ENCODE results near the gene SGO2. TPM values are rescaled to one million over a fixed set of nuclear protein-coding genes. Genes with fewer than 3 reads are reported as not detected.
"Not testable (repeated sequence)": the region's sequence is repeated elsewhere in the genome, so short reads cannot be mapped to it uniquely, and the experiment has no call there.

Gene SGO2
- total and polyA plus RNA-seq, 2 donors from 2014 or later: 0.69 to 1.7 TPM

DNA sequence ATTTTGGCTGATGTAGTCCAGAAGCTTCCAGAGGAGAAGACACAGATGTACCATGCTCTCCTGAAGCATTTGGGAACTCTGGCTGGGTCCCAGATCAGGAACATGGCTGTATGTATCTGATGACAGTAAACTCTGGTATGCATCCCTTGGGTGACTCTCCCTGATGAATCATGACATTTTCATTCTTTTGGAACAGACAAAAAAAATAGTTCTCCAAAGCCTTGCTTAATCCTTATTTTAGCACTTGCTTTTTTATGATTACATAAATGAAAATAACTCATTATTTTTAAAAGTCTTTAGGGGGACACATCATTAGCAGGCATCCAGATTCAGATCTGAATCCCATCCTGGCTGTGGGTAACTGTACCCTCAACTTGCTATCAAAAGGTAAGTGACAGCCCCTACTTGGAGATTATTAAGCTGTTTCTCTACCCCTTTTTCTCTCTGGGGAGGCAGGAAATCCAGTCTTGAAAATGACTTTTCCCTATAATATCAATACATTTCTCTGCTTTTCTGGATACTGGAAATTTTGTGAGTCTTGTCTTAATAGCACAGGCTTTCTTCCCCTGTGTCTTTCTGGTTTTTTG is 83.1 kb downstream of the SGO2 start:
- Histone ChIP-seq H3K27me3 (ENCODE audit: control insufficient read depth, insufficient read depth, low read length) (no peaks in the 10 kb centered on the region), H3K9ac (ENCODE audit: low read length in 3 of 3) (no peak overlapping the region), H3K36me3 (ENCODE audit: control insufficient read depth in 2 of 3, insufficient read depth in 3 of 3, low read length in 3 of 3) (peaks cover 0 to 13% (median 0%) of the 10 kb centered on the region in 3 donors), H3K9me3 (ENCODE audit: control insufficient read depth in 2 of 3, insufficient read depth in 1 of 3, low read length in 3 of 3) (no peaks in the 10 kb centered on the region), H3K27ac (ENCODE audit: low read depth in 2 of 2, low read length in 2 of 2) (no peak overlapping the region), H3K4me1 (ENCODE audit: control insufficient read depth in 2 of 3, insufficient read depth in 2 of 3, low read depth in 1 of 3, low read length in 3 of 3) (peaks cover 0 to 9% (median 0%) of the 10 kb centered on the region in 3 donors), H3K4me3 (ENCODE audit: low read length in 3 of 3) (no peak overlapping the region)
- TF ChIP-seq, protein P1, sequence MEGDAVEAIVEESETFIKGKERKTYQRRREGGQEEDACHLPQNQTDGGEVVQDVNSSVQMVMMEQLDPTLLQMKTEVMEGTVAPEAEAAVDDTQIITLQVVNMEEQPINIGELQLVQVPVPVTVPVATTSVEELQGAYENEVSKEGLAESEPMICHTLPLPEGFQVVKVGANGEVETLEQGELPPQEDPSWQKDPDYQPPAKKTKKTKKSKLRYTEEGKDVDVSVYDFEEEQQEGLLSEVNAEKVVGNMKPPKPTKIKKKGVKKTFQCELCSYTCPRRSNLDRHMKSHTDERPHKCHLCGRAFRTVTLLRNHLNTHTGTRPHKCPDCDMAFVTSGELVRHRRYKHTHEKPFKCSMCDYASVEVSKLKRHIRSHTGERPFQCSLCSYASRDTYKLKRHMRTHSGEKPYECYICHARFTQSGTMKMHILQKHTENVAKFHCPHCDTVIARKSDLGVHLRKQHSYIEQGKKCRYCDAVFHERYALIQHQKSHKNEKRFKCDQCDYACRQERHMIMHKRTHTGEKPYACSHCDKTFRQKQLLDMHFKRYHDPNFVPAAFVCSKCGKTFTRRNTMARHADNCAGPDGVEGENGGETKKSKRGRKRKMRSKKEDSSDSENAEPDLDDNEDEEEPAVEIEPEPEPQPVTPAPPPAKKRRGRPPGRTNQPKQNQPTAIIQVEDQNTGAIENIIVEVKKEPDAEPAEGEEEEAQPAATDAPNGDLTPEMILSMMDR (IDR thresholded peaks at IDR 0.05; ENCODE audit: borderline replicate concordance, extremely low read depth, insufficient read depth): no peak
- DNase-seq (no peak), FAIRE-seq (no peak)
- intact Hi-C loops (cut with DNase I): no loop called here

DNA sequence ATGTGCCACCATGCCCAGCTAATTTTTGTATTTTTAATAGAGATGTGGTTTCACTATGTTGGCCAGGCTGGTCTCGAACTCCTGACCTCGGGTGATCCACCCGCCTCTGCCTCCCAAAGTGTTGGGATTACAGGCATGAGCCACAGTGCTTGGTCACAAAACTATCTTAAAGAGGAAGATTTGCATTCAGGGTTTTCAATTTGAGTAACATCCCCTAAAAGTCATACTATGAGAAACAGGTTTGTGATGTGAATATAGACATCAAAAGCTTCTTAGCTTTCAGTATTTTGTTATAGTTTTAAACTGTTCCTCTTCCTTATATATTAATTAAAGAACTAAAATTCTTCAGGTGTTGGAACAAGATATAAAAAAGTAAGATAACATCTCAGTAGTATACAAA is 84.2 kb downstream of the SGO2 start:
- Histone ChIP-seq H3K36me3 (ENCODE audit: control insufficient read depth in 2 of 3, insufficient read depth in 3 of 3, low read length in 3 of 3) (peaks cover 0 to 13% (median 0%) of the 10 kb centered on the region in 3 donors), H3K4me1 (ENCODE audit: control insufficient read depth in 2 of 3, insufficient read depth in 2 of 3, low read depth in 1 of 3, low read length in 3 of 3) (peaks cover 0 to 12% (median 0%) of the 10 kb centered on the region in 3 donors)
- H3K27ac ChIP-seq (ENCODE audit: low read depth in 2 of 2, low read length in 2 of 2); H3K27me3 ChIP-seq (ENCODE audit: control insufficient read depth, insufficient read depth, low read length); DNase-seq; H3K4me3 ChIP-seq (ENCODE audit: low read length in 3 of 3); FAIRE-seq; H3K9me3 ChIP-seq (ENCODE audit: control insufficient read depth in 2 of 3, insufficient read depth in 1 of 3, low read length in 3 of 3); intact Hi-C loops (cut with DNase I); H3K9ac ChIP-seq (ENCODE audit: low read length in 3 of 3): not testable (repeated sequence)

DNA sequence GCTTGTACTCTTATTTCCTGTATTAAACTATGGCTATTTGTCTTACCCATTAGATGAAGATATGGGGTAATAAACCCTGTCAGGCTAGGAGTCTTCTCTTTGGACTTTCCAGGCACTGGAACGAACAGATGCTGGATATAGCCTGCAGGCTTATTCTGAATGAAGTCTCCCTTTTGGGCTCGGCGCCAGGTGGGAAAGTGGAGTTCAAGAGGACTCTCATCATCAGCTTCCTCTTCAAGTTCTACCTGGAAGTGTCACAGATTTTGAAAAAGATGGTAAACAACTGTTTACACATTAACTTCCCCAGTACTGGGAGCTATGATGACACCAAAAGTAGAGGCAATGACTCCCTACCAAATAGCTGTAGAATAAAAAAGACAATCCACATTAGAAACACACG is 87.7 kb downstream of the SGO2 start:
- DNase-seq: no peak
- Histone ChIP-seq H3K27ac (ENCODE audit: low read depth in 2 of 2, low read length in 2 of 2) (peak overlapping the region in 1 of 2 donors; percentile 58), H3K9ac (ENCODE audit: low read length in 3 of 3) (no peak overlapping the region), H3K36me3 (ENCODE audit: control insufficient read depth in 2 of 3, insufficient read depth in 3 of 3, low read length in 3 of 3) (peaks cover 0 to 8% (median 0%) of the 10 kb centered on the region in 3 donors), H3K4me1 (ENCODE audit: control insufficient read depth in 2 of 3, insufficient read depth in 2 of 3, low read depth in 1 of 3, low read length in 3 of 3) (peaks cover 0 to 24% (median 0%) of the 10 kb centered on the region in 3 donors), H3K4me3 (ENCODE audit: low read length in 3 of 3) (no peak overlapping the region), H3K9me3 (ENCODE audit: control insufficient read depth in 2 of 3, insufficient read depth in 1 of 3, low read length in 3 of 3) (no peaks in the 10 kb centered on the region), H3K27me3 (ENCODE audit: control insufficient read depth, insufficient read depth, low read length) (no peaks in the 10 kb centered on the region)
- FAIRE-seq: no peak
- intact Hi-C loops (cut with DNase I): no loop called here
- TF ChIP-seq, protein P1 (IDR thresholded peaks at IDR 0.05; ENCODE audit: borderline replicate concordance, extremely low read depth, insufficient read depth): no peak

DNA sequence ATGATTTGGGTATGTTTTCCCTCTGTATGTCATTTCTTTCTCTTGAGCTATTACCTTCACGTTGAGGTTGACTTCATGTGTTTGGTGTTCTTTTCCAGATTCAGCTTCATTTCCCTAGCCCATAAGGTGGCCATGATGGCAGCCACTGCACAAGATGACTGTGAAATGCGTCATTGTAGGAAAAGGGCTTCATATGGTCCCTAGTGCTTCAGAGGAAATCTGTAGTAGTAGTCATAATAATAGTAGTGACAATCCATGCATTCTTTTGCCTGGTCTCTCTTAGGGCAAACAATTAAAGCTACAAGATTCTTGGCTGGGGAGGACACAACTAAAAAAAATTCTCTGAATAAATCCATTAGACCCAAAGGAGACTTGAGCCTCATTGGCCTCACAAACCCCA is 88.2 kb downstream of the SGO2 start:
- TF ChIP-seq, protein P1 (IDR thresholded peaks at IDR 0.05; ENCODE audit: borderline replicate concordance, extremely low read depth, insufficient read depth): no peak
- no peak for DNase-seq
- H3K9me3 ChIP-seq (ENCODE audit: control insufficient read depth in 2 of 3, insufficient read depth in 1 of 3, low read length in 3 of 3): no peaks in the 10 kb centered on the region
- H3K4me1 ChIP-seq (ENCODE audit: control insufficient read depth in 2 of 3, insufficient read depth in 2 of 3, low read depth in 1 of 3, low read length in 3 of 3): peaks cover 0 to 24% (median 2%) of the 10 kb centered on the region in 3 donors
- H3K36me3 ChIP-seq (ENCODE audit: control insufficient read depth in 2 of 3, insufficient read depth in 3 of 3, low read length in 3 of 3): peaks cover 0 to 4% (median 0%) of the 10 kb centered on the region in 3 donors
- H3K4me3 ChIP-seq (ENCODE audit: low read length in 3 of 3): no peak overlapping the region
- H3K27ac ChIP-seq (ENCODE audit: low read depth in 2 of 2, low read length in 2 of 2): peak overlapping the region in 1 of 2 donors; percentile 58
- H3K9ac ChIP-seq (ENCODE audit: low read length in 3 of 3): no peak overlapping the region
- intact Hi-C loops (cut with DNase I): no loop called here
- FAIRE-seq: no peak
- H3K27me3 ChIP-seq (ENCODE audit: control insufficient read depth, insufficient read depth, low read length): no peaks in the 10 kb centered on the region

Measured in kidney (tissue), 14 donors.